DND-41 (cell line): ENCODE data around the gene TEX22.

Experiments used
- ATAC-seq: fragments of 200-7000 bp; cut with Tn5 transposase; 3 replicates; pipeline ENCODE4 v1.9.1; 2021; ENCODE audit warnings: low read depth; ENCODE audit not compliant: insufficient read depth
- DNase-seq: peaks from one replicate; pipeline ENCODE4 v3.0.0-alpha.2; 2020
- H2AFZ ChIP-seq: 2 replicates; pipeline ENCODE4 v1.6.0; 2012; ENCODE audit warnings: low read depth, low read length
- H3K27ac ChIP-seq: 2 replicates; pipeline ENCODE4 v1.5.1; 2012; ENCODE audit warnings: low read length, inconsistent platforms
- H3K27me3 ChIP-seq: fragments of 200-600 bp; sonication (generic); 2 replicates; pipeline ENCODE4 v1.6.0; 2012; ENCODE audit warnings: low read length, mild to moderate bottlenecking, inconsistent platforms; ENCODE audit not compliant: insufficient read depth, poor library complexity
- H3K36me3 ChIP-seq: 2 replicates; pipeline ENCODE4 v1.5.1; 2012; ENCODE audit warnings: low read length, inconsistent platforms; ENCODE audit not compliant: insufficient read depth
- H3K4me1 ChIP-seq: 2 replicates; pipeline ENCODE4 v1.5.1; 2012; ENCODE audit warnings: mild to moderate bottlenecking, low read length; ENCODE audit not compliant: insufficient read depth
- H3K4me2 ChIP-seq: 2 replicates; pipeline ENCODE4 v1.6.0; 2012; ENCODE audit warnings: mild to moderate bottlenecking, moderate library complexity, low read length, inconsistent platforms; ENCODE audit not compliant: insufficient read depth
- H3K4me3 ChIP-seq, 2 experiments: fragments of 200-600 bp in 1 of 2; shearing (Covaris generic) in 1 of 2; 2 replicates each; pipeline ENCODE4 v1.5.1; 2012 to 2016; ENCODE audit warnings: inconsistent platforms in 2 of 2, low read length in 2 of 2, mild to moderate bottlenecking in 2 of 2, low read depth in 1 of 2, moderate library complexity in 1 of 2
- H3K79me2 ChIP-seq: 2 replicates; pipeline ENCODE4 v1.6.0; 2012; ENCODE audit warnings: low read length, inconsistent platforms; ENCODE audit not compliant: insufficient read depth
- H3K9ac ChIP-seq: 2 replicates; pipeline ENCODE4 v1.6.0; 2012; ENCODE audit warnings: low read depth, mild to moderate bottlenecking, inconsistent platforms, low read length, moderate library complexity
- H3K9me3 ChIP-seq: 2 replicates; pipeline ENCODE4 v1.5.1; 2012; ENCODE audit warnings: low read length, moderate library complexity, mild to moderate bottlenecking, inconsistent platforms; ENCODE audit not compliant: insufficient read depth, severe bottlenecking
- H4K20me1 ChIP-seq: 2 replicates; pipeline ENCODE4 v1.6.0; 2012; ENCODE audit warnings: low read length; ENCODE audit not compliant: insufficient read depth
- EZH2 ChIP-seq: IDR thresholded peaks from 3 replicates; pipeline ENCODE4 v1.6.1; 2012; ENCODE audit warnings: borderline replicate concordance, low read depth, mild to moderate bottlenecking, moderate library complexity, low read length, inconsistent platforms; ENCODE audit not compliant: severe bottlenecking
- TF ChIP-seq, protein P1 (sequence below): IDR thresholded peaks from 2 replicates; pipeline ENCODE4 v1.5.1; 2012; ENCODE audit warnings: borderline replicate concordance, low read length, moderate library complexity, mild to moderate bottlenecking; ENCODE audit not compliant: poor library complexity, severe bottlenecking; ENCODE audit errors: extremely low read depth

The TEX22 gene

DNA sequence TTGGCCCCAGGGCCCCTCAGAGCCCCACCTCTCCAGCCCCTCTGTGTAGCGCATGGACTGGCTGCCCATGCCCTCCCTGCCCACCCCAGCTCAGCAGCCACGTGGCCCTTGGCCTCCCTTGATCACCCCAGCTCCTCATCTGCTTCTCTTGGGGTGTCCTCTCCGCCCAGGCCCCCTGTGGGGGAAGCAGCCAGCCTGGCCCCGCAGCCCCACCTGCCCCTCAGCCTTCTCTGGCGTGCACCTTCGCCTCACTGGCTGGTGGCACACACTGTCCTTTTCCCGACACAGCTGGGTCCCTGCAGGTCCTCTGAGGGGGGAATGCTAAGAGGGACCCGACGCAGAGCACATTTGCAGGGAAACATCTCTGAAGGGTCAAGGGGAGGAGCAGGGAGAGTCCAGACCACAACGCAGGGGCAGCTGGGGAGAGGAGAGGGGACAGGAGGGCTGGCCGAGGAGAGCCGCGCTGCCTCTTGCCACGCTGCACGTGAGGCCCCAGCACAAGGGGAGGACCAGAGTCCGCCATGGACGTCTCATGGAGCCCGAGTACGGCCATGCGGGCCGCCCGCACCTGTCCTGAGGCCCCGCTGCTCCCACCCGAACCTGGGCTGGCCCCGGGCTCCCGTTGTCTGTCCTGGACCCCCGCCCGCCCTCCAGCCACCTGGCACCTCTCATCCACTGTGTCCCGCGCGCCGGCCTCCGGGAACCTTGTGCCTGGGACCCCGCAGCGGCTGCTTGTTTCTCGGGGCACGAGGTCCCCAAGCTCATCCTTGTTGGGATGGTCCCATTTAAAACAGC is 47.7 kb upstream of the TEX22 start:
- H2AFZ ChIP-seq, result no peak overlapping the region
- no peaks in the 10 kb centered on the region for H3K4me1 ChIP-seq
- ATAC-seq, result no peak
- no peak overlapping the region for H3K4me2 ChIP-seq
- H4K20me1 ChIP-seq, result peaks cover 42% of the 10 kb centered on the region
- peaks cover 13% of the 10 kb centered on the region; the same call in 1 of the 2 replicates for H3K79me2 ChIP-seq
- H3K27me3 ChIP-seq, result no peaks in the 10 kb centered on the region
- peaks cover 18% of the 10 kb centered on the region for H3K36me3 ChIP-seq
- no peaks in the 10 kb centered on the region for H3K9me3 ChIP-seq
- no peak for DNase-seq
- H3K27ac ChIP-seq, result no peak overlapping the region
- TF ChIP-seq, protein P1, sequence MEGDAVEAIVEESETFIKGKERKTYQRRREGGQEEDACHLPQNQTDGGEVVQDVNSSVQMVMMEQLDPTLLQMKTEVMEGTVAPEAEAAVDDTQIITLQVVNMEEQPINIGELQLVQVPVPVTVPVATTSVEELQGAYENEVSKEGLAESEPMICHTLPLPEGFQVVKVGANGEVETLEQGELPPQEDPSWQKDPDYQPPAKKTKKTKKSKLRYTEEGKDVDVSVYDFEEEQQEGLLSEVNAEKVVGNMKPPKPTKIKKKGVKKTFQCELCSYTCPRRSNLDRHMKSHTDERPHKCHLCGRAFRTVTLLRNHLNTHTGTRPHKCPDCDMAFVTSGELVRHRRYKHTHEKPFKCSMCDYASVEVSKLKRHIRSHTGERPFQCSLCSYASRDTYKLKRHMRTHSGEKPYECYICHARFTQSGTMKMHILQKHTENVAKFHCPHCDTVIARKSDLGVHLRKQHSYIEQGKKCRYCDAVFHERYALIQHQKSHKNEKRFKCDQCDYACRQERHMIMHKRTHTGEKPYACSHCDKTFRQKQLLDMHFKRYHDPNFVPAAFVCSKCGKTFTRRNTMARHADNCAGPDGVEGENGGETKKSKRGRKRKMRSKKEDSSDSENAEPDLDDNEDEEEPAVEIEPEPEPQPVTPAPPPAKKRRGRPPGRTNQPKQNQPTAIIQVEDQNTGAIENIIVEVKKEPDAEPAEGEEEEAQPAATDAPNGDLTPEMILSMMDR, result no peak
- no peak for TF ChIP-seq EZH2
- no peak overlapping the region for H3K4me3 ChIP-seq
- H3K9ac ChIP-seq, result no peak overlapping the region

DNA sequence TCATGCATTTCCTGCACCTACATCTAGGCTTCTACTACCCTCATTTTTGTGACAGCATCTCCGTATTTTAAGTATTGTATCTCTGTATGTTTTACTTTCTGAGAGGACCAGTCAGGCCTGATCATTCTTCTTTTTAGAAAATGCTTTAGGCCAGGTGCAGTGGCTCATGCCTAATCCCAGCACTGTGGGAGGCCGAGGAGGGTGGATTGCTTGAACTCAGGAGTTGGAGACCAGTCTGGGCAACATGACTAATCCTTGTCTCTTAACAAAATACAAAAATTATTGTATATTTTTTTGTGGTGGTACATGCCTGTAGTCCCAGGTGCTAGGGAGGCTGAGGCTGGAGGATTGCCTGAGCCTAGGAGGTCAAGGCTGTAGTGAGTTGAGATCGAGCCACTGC is 46.9 kb upstream of the TEX22 start:
- no peak for TF ChIP-seq EZH2
- TF ChIP-seq, protein P1, result no peak
- Histone ChIP-seq H3K4me3 (no peak overlapping the region), H3K4me1 (no peaks in the 10 kb centered on the region), H3K4me2 (no peak overlapping the region), H2AFZ (no peak overlapping the region), H3K9ac (no peak overlapping the region), H4K20me1 (peaks cover 36% of the 10 kb centered on the region), H3K9me3 (no peaks in the 10 kb centered on the region), H3K27ac (no peak overlapping the region), H3K27me3 (no peaks in the 10 kb centered on the region), H3K79me2 (peaks cover 10% of the 10 kb centered on the region; the same call in 1 of the 2 replicates), H3K36me3 (peaks cover 25% of the 10 kb centered on the region)
- ATAC-seq (no peak), DNase-seq (no peak)

DNA sequence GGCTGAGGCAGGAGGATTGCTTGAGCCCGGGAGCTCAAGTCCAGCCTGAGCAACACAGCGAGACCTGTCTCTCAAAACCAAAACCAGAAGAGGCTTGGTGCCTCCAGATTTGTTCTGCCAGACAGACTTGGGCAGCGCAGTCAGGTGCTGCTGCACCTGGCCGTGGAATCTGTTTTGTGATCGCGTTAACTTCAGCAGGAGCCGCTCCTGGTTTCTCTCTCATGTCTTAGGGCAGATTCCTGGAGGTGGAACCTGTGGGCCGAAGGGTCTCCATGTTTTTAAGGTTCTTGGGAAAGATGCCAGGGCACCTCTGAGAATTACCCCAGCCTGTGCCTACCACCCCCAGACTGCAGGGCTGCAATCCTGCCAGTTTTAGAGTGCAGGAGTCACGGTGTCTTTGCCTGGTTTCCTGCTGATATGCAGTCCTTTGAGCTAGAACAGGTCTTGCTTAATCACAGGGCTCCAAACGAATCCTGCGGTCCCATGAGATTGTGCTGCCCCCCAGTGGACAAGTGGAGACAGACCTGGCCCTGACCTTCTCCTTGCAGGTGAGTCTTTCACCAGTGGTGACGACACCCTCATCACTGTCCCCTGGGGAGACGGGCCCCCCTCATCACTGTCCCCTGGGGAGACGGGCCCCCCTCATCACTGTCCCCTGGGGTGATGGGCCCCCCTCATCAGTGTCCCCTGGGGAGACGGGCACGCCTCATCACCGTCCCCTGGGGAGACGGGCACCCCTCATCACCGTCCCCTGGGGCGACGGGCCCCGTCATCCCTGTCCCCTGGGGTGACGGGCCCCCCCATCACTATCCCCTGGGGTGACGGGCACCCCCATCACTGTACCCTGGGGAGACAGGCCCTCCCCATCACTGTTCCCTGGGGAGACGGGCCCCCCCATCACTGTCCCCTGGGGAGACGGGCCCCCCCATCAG is 46.2 kb upstream of the TEX22 start:
- ATAC-seq, result peak; percentile 94
- H3K27me3 ChIP-seq, result no peaks in the 10 kb centered on the region
- no peak overlapping the region for H3K27ac ChIP-seq

More for the DNA sequence above, 46.2 kb upstream of the TEX22 start:
- H3K9me3 ChIP-seq, result no peaks in the 10 kb centered on the region
- peaks cover 6% of the 10 kb centered on the region; the same call in 1 of the 2 replicates for H3K79me2 ChIP-seq
- H3K4me3 ChIP-seq, result no peak overlapping the region
- no peaks in the 10 kb centered on the region for H3K4me1 ChIP-seq
- peaks cover 26% of the 10 kb centered on the region for H3K36me3 ChIP-seq
- H3K9ac ChIP-seq, result no peak overlapping the region
- no peak overlapping the region for H3K4me2 ChIP-seq
- TF ChIP-seq, protein P1, result peak; percentile 92
- TF ChIP-seq EZH2, result no peak
- DNase-seq, result peak; percentile 83
- H4K20me1 ChIP-seq, result peaks cover 33% of the 10 kb centered on the region
- H2AFZ ChIP-seq, result no peak overlapping the region
